Common myeloid progenitor, CD34-positive (primary cell): Measurements from ENCODE around the gene SSBP2.
"Not testable (repeated sequence)": the region's sequence is repeated elsewhere in the genome, so short reads cannot be mapped to it uniquely, and the experiment has no call there.

Source experiments
- CTCF ChIA-PET: fragments of 350-600 bp; sonication (Branson Sonifier 250); formaldehyde crosslinking; loops from one replicate; lab custom pipeline; 2021; ENCODE audit warnings: antibody characterized with exemption; lab: Charles Lee
- POLR2A ChIA-PET: fragments of 350-600 bp; sonication (Branson Sonifier 250); formaldehyde crosslinking; loops from one replicate; lab custom pipeline; 2021; ENCODE audit warnings: antibody characterized with exemption; lab: Charles Lee
- DNase-seq, 3 donors: peaks; one replicate each; pipeline versions ENCODE4 v3.0.0 to v3.0.0-alpha.2; 2013
- H3K27ac ChIP-seq, 2 experiments: 1 replicate in 1 of 2; 2 replicates in 1 of 2; pipeline ENCODE4 v1.7.0; 2013; ENCODE audit warnings: inconsistent platforms in 2 of 2, low read length in 2 of 2, mild to moderate bottlenecking in 2 of 2, low read depth in 1 of 2, moderate library complexity in 1 of 2; ENCODE audit not compliant: severe bottlenecking in 2 of 2, insufficient read depth in 1 of 2, poor library complexity in 1 of 2
- H3K27me3 ChIP-seq, 5 experiments: replicated peaks in 2 of 5; 1 replicate in 3 of 5; 2 replicates in 2 of 5; pipeline versions ENCODE4 v1.6.1 to v1.7.0; 2013; ENCODE audit warnings: low read length in 4 of 5, mild to moderate bottlenecking in 2 of 5, moderate library complexity in 2 of 5, inconsistent platforms in 1 of 5; ENCODE audit not compliant: insufficient read depth in 5 of 5, control insufficient read depth in 4 of 5
- H3K36me3 ChIP-seq, 4 experiments: 1 replicate in 2 of 4; 2 replicates in 2 of 4; pipeline versions ENCODE4 v1.6.1 to v1.7.0; 2013; ENCODE audit warnings: low read length in 3 of 4, control low read depth in 1 of 4, mild to moderate bottlenecking in 1 of 4; ENCODE audit not compliant: control insufficient read depth in 4 of 4, insufficient read depth in 4 of 4
- H3K4me1 ChIP-seq, 4 experiments: 1 replicate in 3 of 4; 2 replicates in 1 of 4; pipeline versions ENCODE4 v1.6.1 to v1.7.1; 2013; ENCODE audit warnings: low read length in 3 of 4, mild to moderate bottlenecking in 3 of 4, control low read depth in 1 of 4, inconsistent platforms in 1 of 4, moderate library complexity in 1 of 4; ENCODE audit not compliant: control insufficient read depth in 4 of 4, insufficient read depth in 4 of 4; ENCODE audit errors: control extremely low read depth in 1 of 4
- H3K4me3 ChIP-seq, 7 experiments: 1 replicate in 4 of 7; 2 replicates in 3 of 7; pipeline versions ENCODE4 v1.5.1 to v1.7.0; 2013; ENCODE audit warnings: mild to moderate bottlenecking in 7 of 7, low read length in 6 of 7, moderate library complexity in 6 of 7, inconsistent platforms in 2 of 7, low read depth in 2 of 7, control low read depth in 1 of 7; ENCODE audit not compliant: insufficient read depth in 4 of 7, control insufficient read depth in 1 of 7; ENCODE audit errors: extremely low read depth in 1 of 7
- H3K9me3 ChIP-seq, 5 experiments: 1 replicate in 4 of 5; 2 replicates in 1 of 5; pipeline versions ENCODE4 v1.6.1 to v1.7.1; 2013; ENCODE audit warnings: low read length in 4 of 5, mild to moderate bottlenecking in 2 of 5, inconsistent platforms in 1 of 5, low read depth in 1 of 5, moderate library complexity in 1 of 5; ENCODE audit not compliant: control insufficient read depth in 4 of 5, insufficient read depth in 2 of 5; ENCODE audit errors: control extremely low read depth in 1 of 5
- WGBS: methylation state at CpG from one replicate; pipeline ENCODE4 v1.1.5; 2013; ENCODE audit not compliant: insufficient coverage; 5-methylcytosine and 5-hydroxymethylcytosine counted together

Gene SSBP2

DNA sequence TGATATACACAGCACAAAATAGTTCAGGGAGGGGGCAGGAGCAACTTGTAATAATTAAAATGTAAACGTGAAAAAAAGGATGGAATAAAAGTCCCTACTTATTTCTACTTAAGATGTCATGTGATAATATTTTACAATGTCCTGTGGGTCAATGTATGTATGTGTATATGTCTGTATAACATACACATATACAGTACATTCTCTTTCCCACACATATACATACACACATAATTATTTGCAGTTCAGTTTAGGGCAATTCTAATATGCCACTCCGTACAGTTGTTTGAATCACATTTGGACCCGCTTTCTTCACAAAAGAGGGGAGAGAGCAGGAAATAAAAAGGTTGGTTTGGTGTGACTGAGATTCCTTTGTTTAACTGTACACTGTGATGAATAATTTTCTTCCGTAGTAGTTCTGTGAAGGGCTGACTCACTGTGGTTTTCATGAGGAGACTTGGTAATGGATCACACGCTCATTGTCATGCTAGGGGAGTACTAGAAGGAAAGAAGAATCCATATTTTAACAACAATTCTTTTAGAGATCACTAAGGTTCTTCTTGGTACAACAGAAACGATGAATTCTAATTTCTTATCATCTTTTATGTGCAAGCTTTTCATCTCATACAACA lies 330.7 kb downstream of the SSBP2 start:
- Histone ChIP-seq H3K9me3 (no peaks in the 10 kb centered on the region), H3K36me3 (peaks cover 15 to 32% (median 18%) of the 10 kb centered on the region in 4 experiments), H3K4me1 (peaks cover 4 to 24% (median 14%) of the 10 kb centered on the region in 4 experiments), H3K27ac (peak overlapping the region; percentile 41 to 77), H3K4me3 (peak overlapping the region in 2 of 7 experiments; percentile 24 to 55), H3K27me3 (no peaks in the 10 kb centered on the region)
- ChIA-PET POLR2A (no interaction called here), CTCF (interaction anchor here (1.0 kb wide), 1 partner anchor 745 kb away, joined by 3 read pairs; no protein-coding TSS in a partner anchor)
- DNase-seq: peak; percentile 79 to 93 (median 90)
- WGBS: 0% methylated on average over 1 of the region's 6 CpGs

DNA sequence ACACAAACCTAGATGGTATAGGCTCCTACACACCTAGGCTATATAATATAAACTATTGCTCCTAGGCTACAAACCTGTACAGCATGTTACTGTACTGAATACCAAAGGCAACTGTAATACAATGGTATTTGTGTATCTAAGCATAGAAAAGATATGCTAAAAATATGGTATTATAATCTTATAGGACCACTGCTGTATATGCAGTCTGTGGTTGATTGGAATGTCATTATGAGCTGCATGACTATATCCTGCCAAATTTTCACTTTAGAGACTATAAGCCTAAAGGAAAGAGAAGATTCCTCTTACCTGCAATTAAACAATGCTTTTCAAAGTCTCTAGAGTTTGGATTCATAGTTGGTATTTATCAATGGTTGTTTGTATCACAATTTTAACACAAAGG lies 332.3 kb downstream of the SSBP2 start:
- CTCF ChIA-PET: interaction anchor here (0.6 kb wide), 1 partner anchor 33 kb away, joined by 3 read pairs; no protein-coding TSS in a partner anchor
- H3K4me3 ChIP-seq: no peak overlapping the region
- H3K4me1 ChIP-seq: peaks cover 4 to 24% (median 14%) of the 10 kb centered on the region in 4 experiments
- H3K27me3 ChIP-seq: no peaks in the 10 kb centered on the region
- H3K9me3 ChIP-seq: no peaks in the 10 kb centered on the region
- H3K36me3 ChIP-seq: peaks cover 19 to 35% (median 19%) of the 10 kb centered on the region in 4 experiments
- H3K27ac ChIP-seq: no peak overlapping the region
- DNase-seq: no peak
- POLR2A ChIA-PET: no interaction called here

DNA sequence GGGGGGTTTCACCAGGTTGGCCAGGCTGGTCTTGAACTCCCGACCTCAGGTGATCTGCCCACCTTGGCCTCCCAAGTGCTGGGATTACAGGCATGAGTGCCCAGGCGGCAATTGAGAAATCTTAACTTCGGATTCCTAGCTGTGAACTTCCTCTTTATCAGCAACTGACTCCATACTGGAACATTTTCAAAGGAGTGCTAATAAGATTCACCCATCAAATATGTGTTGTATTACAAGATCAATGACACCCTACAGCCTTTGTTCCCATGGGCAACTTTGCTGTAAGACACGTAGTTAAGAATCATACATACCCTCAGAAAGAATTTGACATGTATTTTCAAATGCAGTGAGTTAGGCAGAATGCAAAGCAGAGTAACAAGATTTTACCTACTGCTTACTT lies 333.8 kb downstream of the SSBP2 start:
- ChIA-PET POLR2A (no interaction called here), CTCF (no interaction called here)
- WGBS: 88% methylated on average over 3 of the region's 4 CpGs

DNA sequence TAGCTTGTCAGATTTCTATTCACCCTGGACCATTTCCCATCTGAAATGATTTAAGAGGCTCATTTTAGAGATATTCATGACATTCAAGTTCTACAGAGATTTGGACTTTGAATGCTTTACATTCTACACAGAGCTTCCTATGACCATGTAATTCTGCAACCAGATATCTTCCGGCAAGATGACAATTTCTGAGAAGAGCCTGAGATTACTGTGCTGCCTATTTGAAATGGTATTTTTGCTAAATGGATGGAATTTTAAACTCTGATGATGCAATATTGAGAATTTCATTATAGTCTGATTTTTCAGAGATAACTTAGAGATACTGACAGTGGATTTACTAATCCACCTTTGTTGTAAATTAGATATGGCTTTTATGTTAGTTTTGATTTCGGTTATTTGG lies 341.0 kb downstream of the SSBP2 start:
- Histone ChIP-seq H3K9me3 (no peaks in the 10 kb centered on the region), H3K36me3 (peaks cover 3 to 20% (median 10%) of the 10 kb centered on the region in 4 experiments), H3K4me1 (no peaks in the 10 kb centered on the region), H3K4me3 (no peak overlapping the region), H3K27me3 (no peaks in the 10 kb centered on the region), H3K27ac (no peak overlapping the region)
- POLR2A ChIA-PET: no interaction called here
- CTCF ChIA-PET: no interaction called here
- 100% methylated on average over 1 of the region's 2 CpGs for WGBS
- DNase-seq: no peak

More for the DNA sequence above, 333.8 kb downstream of the SSBP2 start:
- Histone ChIP-seq H3K36me3 (peaks cover 16 to 35% (median 22%) of the 10 kb centered on the region in 4 experiments), H3K4me1 (peaks cover 4 to 24% (median 14%) of the 10 kb centered on the region in 4 experiments), H3K4me3 (no peak overlapping the region), H3K27me3 (no peaks in the 10 kb centered on the region), H3K9me3 (no peaks in the 10 kb centered on the region), H3K27ac (no peak overlapping the region)
- DNase-seq: no peak

DNA sequence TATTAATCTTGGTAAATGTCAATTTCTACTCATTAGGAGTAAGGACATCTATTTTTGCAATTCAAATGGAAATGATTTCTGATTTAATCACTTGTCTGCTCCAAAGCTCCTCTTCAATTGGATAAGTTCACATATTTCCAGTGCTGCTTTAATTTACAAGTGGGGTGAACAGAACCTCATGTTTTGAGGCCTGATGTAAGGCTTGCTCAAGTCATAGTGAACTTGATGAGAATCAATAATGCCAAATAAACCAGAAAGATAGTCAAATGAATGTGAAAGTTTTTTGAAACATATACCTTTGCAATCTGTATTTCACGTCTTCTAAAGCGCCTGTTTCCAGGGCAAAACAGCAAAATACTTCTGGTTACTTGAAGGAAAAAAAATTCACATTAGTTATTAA lies 341.5 kb downstream of the SSBP2 start:
- no peaks in the 10 kb centered on the region for H3K27me3 ChIP-seq
- H3K27ac ChIP-seq: no peak overlapping the region
- WGBS: no CpG with 5 or more reads among the region's 2 CpGs
- H3K36me3 ChIP-seq: peaks cover 3 to 16% (median 7%) of the 10 kb centered on the region in 4 experiments
- CTCF ChIA-PET: no interaction called here
- no peaks in the 10 kb centered on the region for H3K9me3 ChIP-seq
- H3K4me3 ChIP-seq: no peak overlapping the region
- H3K4me1 ChIP-seq: no peaks in the 10 kb centered on the region
- POLR2A ChIA-PET: no interaction called here
- no peak for DNase-seq

DNA sequence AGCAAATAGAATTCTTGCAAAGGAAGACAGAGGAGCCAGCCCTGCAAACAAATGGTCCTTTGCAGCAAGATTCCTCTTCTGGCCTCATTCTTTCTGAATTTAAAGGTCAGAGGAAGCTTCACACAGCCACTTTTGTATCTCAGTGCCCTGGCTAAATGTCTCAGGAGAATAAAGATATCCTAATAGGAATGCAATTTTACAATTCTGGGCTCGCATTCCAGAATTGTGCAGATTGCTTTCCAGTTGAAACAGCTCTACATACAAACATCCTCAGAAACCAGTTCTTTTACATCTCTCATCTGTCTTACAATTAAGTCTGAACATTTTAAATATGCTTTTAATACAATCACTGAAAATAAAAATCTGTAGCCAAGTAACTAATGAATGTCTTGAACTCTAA lies 342.4 kb downstream of the SSBP2 start:
- Histone ChIP-seq H3K4me3 (no peak overlapping the region), H3K36me3 (peaks cover 2 to 16% (median 4%) of the 10 kb centered on the region in 4 experiments), H3K27me3 (no peaks in the 10 kb centered on the region), H3K4me1 (no peaks in the 10 kb centered on the region), H3K27ac (no peak overlapping the region), H3K9me3 (no peaks in the 10 kb centered on the region)
- WGBS: 100% methylated on average over 1 of the region's 1 CpG
- ChIA-PET POLR2A (interaction anchor here (0.6 kb wide), 1 partner anchor 103 kb away, joined by 5 read pairs; no protein-coding TSS in a partner anchor), CTCF (no interaction called here)
- DNase-seq: no peak

DNA sequence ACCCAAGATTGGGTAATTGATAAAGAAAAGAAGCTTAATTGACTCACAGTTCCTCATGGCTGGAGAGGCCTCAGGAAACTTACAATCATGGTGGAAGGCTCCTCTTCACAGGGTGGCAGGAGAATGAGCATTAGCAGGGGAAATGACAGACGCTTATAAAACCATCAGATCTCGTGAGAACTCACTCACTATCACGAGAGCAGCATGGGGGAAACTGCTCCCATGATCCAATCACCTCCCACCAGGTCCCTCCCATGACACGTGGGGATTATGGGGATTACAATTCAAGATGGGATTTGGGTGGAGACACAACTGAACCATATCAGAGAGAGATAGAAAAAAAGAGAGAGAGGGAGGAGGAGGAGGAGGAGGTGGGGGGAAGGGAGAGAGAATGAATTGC lies 343.1 kb downstream of the SSBP2 start:
- DNase-seq, H3K9me3 ChIP-seq, H3K27me3 ChIP-seq, H3K4me1 ChIP-seq, CTCF ChIA-PET, H3K27ac ChIP-seq, POLR2A ChIA-PET, H3K4me3 ChIP-seq: not testable (repeated sequence)
- 100% methylated on average over 3 of the region's 4 CpGs for WGBS
- peaks cover 0 to 15% (median 4%) of the 10 kb centered on the region in 4 experiments for H3K36me3 ChIP-seq
